Mesothelial cell of epicardium (in vitro differentiated cells): Measurements from ENCODE around the gene DNER. TPM values are rescaled to one million over a fixed set of nuclear protein-coding genes. Genes with fewer than 3 reads are reported as not detected.

Experiments used
- DNase-seq, 2 experiments: peaks; one replicate each; pipeline ENCODE4 v3.0.0; 2021; ENCODE audit warnings: low spot score in 2 of 2; ENCODE audit not compliant: unreplicated experiment in 2 of 2
- H3K27ac Mint-ChIP-seq: 2 replicates; pipeline ENCODE4 v1.8.0; 2021; ENCODE audit warnings: mixed read lengths
- H3K27me3 Mint-ChIP-seq: 2 replicates; pipeline ENCODE4 v1.8.0; 2021; ENCODE audit warnings: low read depth, mixed read lengths
- H3K36me3 Mint-ChIP-seq: 2 replicates; pipeline ENCODE4 v1.8.0; 2021; ENCODE audit warnings: mixed read lengths
- H3K4me1 Mint-ChIP-seq: 2 replicates; pipeline ENCODE4 v1.8.0; 2021; ENCODE audit warnings: mixed read lengths
- H3K4me3 Mint-ChIP-seq: 2 replicates; pipeline ENCODE4 v1.8.0; 2021; ENCODE audit warnings: mild to moderate bottlenecking, moderate library complexity, mixed read lengths
- H3K9me3 Mint-ChIP-seq: 2 replicates; pipeline ENCODE4 v1.8.0; 2021; ENCODE audit warnings: mixed read lengths
- CTCF ChIP-seq: fragments of 200-600 bp; sonication (generic); IDR thresholded peaks from one replicate; pipeline ENCODE4 v1.5.0; 2021; ENCODE audit warnings: antibody characterized with exemption; ENCODE audit not compliant: unreplicated experiment
- total RNA-seq: library from RNA; stranded (reverse); gene quantifications from 3 replicates; pipeline ENCODE4 v1.2.1, GENCODE V29; 2021

Gene DNER
- total RNA-seq, 1 donor from 2014 or later, result not detected

GRCh38 chr2:229445501-229446211 is 268.7 kb downstream of the DNER start:
- peaks cover 4% of the 10 kb centered on the region for H3K27me3 Mint-ChIP-seq
- no peaks in the 10 kb centered on the region for H3K36me3 Mint-ChIP-seq
- H3K4me1 Mint-ChIP-seq, result no peaks in the 10 kb centered on the region
- H3K4me3 Mint-ChIP-seq, result no peak overlapping the region
- TF ChIP-seq CTCF, result no peak
- H3K9me3 Mint-ChIP-seq, result no peaks in the 10 kb centered on the region
- DNase-seq, result no peak
- H3K27ac Mint-ChIP-seq, result no peak overlapping the region

- Mint-ChIP-seq H3K27me3 (peaks cover 11% of the 10 kb centered on the region), H3K27ac (no peak overlapping the region), H3K4me1 (no peaks in the 10 kb centered on the region), H3K36me3 (no peaks in the 10 kb centered on the region), H3K4me3 (no peak overlapping the region), H3K9me3 (no peaks in the 10 kb centered on the region)
- TF ChIP-seq CTCF, result no peak
- no peak for DNase-seq
These were observed 269.3 kb downstream of the DNER start for GRCh38 chr2:229445019-229445418.

- no peak overlapping the region for H3K27ac Mint-ChIP-seq
- no peaks in the 10 kb centered on the region for H3K9me3 Mint-ChIP-seq
- no peaks in the 10 kb centered on the region for H3K4me1 Mint-ChIP-seq
- peaks cover 14% of the 10 kb centered on the region for H3K27me3 Mint-ChIP-seq
- TF ChIP-seq CTCF, result no peak
- DNase-seq, result no peak
- H3K4me3 Mint-ChIP-seq, result no peak overlapping the region
- no peaks in the 10 kb centered on the region for H3K36me3 Mint-ChIP-seq
These were observed 270.6 kb downstream of the DNER start for GRCh38 chr2:229443546-229444268.

- peaks cover 14% of the 10 kb centered on the region for H3K27me3 Mint-ChIP-seq
- TF ChIP-seq CTCF, result no peak
- H3K4me1 Mint-ChIP-seq, result no peaks in the 10 kb centered on the region
- no peaks in the 10 kb centered on the region for H3K9me3 Mint-ChIP-seq
- no peak for DNase-seq
- no peak overlapping the region for H3K27ac Mint-ChIP-seq
- no peaks in the 10 kb centered on the region for H3K36me3 Mint-ChIP-seq
- no peak overlapping the region for H3K4me3 Mint-ChIP-seq
These were observed 271.2 kb downstream of the DNER start for GRCh38 chr2:229443141-229443540.

- H3K4me3 Mint-ChIP-seq, result no peak overlapping the region
- H3K27ac Mint-ChIP-seq, result no peak overlapping the region
- no peaks in the 10 kb centered on the region for H3K4me1 Mint-ChIP-seq
- peaks cover 21% of the 10 kb centered on the region for H3K27me3 Mint-ChIP-seq
- H3K9me3 Mint-ChIP-seq, result peaks cover 4% of the 10 kb centered on the region
- H3K36me3 Mint-ChIP-seq, result no peaks in the 10 kb centered on the region
- DNase-seq, result no peak
- TF ChIP-seq CTCF, result no peak
These were observed 275.8 kb downstream of the DNER start for GRCh38 chr2:229438430-229439159.
